ENCODE measurements around the gene PCNT.
"Not testable (repeated sequence)": the region's sequence is repeated elsewhere in the genome, so short reads cannot be mapped to it uniquely, and the experiment has no call there.

Gene PCNT

GRCh38 chr21:46384556-46384955 is 60.6 kb downstream of the PCNT start:
- DNase-seq, result no peak

GRCh38 chr21:46385846-46386733 is 62.1 kb downstream of the PCNT start:
- DNase-seq, result peak; percentile 21

DNA sequence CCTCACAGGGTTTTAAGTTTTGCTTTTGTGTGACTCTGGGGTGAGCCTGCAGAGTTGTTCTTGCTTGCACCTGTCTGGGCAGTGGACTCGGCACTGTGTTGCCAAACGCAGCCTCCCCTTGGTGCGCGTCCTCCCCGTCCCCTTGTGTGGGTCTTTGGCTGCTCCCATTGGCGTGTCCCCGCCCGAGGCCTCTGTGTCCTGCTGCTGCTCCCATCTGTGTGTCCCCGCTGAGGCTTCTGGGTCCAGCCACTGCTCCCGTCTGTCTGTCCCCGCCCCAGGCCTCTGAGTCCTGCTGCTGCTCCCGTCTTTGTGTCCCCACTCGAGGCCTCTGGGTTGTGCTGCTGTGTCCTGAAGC is 62.8 kb downstream of the PCNT start:
- DNase-seq, result no peak

DNA sequence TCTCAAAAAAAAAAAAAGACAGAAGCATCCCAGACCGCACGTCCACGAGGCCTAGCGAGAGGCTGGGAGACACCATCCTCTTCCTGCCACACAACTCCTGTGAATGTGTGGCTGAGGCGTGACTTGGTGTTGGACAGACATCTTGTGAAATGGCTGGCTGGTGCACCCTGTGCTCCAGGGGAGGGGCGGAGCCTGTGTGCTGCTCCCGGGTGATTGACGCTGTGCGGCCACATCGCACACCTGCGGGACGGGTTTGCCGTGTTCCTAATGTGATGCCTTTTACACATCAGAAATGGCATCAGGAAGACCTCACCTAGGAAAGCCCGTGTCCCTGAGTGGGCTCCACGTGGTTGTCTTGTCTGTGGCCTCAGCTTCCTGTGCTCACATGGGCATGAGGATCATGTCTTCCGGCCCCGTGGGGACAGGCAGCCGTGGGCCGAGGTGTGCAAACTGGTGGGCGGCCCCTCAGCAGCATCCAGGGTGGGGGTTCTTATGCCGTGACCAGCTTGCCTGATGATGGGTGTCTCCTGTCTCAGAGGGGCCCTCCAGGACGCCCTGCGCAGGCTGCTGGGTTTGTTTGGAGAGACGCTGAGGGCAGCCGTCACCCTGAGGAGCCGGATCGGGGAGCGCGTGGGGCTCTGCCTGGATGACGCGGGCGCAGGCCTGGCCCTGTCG is 64.4 kb downstream of the PCNT start:
- DNase-seq, result no peak

- DNase-seq, result no peak
These were observed 64.9 kb downstream of the PCNT start for GRCh38 chr21:46388896-46389295.

GRCh38 chr21:46390603-46391545 is 66.9 kb downstream of the PCNT start:
- no peak for DNase-seq

GRCh38 chr21:46391773-46392172 is 67.8 kb downstream of the PCNT start:
- DNase-seq, result no peak

DNA sequence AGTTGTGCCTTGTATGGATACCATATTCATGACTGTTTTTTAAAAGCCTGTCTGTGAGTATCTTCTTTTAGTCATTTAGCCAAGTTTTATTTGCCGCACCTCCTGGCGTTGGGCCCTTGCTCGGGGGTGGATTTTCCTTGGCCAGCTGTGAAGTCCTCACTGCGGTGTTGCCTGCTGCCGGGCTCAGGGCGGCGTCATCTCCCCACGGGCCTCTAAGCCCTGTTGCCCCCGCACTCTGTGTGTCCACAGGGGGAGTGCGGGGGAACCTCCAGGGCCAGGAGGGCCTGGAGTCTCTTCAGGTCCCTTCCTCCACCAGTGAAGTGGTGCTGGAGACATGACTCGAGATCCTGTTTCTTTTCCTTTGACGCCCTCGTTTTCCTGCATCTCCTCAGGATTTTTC is 69.0 kb downstream of the PCNT start:
- DNase-seq, result no peak

- peak; percentile 39 for DNase-seq
These were observed 69.5 kb downstream of the PCNT start for GRCh38 chr21:46393451-46393940.

DNA sequence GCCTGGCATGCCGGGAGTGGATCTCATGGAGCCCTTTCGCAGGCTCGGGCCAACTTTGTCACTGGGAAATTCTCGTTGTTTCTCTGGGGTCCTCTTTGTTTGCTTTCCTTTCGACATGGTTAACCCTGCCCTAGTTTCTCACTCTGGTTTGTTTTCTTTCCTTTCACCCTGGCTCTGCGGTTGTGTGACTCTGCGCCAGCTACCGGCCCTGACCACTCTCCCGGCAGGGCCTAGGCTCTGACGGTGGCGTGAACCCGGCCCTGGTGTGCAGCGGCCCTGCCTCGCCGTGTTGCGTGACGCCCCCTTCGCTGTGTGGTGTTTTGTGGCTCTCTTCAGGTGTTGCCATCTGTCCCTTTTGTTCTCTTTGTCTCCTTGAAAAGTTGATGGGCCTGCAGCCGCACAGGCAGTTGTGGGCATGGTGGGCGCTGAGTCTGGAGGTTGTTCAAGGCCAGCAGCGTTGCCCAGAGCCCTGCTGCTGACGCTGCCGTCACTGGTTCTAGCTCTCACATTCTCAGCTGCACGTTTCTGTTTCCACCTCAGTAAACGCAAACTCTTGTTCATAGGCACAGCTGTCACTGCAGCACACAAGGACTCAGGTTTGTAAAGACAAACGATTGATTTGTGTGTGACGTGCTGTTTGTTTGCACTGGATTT is 70.1 kb downstream of the PCNT start:
- no peak for DNase-seq

GRCh38 chr21:46394595-46395104 is 70.7 kb downstream of the PCNT start:
- no peak for DNase-seq

GRCh38 chr21:46397211-46397905 is 73.4 kb downstream of the PCNT start:
- DNase-seq, result no peak

DNA sequence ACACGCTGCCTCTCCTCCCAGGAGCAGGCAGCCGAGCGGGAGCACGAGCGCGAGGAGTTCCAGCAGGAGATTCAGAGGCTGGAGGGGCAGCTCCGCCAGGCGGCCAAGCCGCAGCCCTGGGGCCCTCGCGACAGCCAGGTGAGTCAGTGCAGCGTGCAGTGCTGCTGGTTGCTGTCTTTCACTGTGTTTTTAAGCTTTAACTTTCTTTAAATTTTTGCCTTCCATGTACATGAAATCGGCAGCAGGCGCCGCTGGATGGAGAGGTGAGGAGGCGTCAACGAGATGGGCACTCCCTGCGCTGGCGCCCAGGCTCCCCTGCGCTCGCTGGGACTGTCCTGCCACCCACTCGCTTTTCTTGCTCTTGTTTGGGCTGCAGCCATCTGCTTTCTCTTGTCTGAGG is 74.0 kb downstream of the PCNT start:
- DNase-seq, result no peak

- no peak for DNase-seq
These were observed 75.2 kb downstream of the PCNT start for GRCh38 chr21:46399129-46399528.

GRCh38 chr21:46399686-46400085 is 75.7 kb downstream of the PCNT start:
- DNase-seq, result no peak

- no peak for DNase-seq
These were observed 77.4 kb downstream of the PCNT start for GRCh38 chr21:46401186-46401910.

DNA sequence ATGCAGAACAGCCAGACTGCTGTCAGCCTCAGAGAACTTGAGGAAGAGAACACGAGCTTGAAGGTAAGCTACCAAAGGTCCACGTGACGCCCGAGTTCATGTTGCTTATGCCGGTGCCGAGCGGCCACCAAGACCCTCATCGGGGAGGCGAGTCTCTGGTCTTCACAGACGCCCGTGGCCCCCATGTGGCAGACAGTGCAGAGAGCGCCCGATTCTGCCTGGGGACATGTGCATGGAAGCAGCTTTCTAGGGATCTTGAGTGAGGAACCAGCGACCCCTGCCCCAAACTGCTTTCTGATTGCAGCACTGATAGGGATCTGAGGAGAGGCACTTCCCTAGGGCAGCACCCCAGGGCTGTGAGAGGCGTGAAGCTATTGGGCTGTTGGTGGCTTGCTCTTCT is 78.5 kb downstream of the PCNT start:
- no peak for DNase-seq

DNA sequence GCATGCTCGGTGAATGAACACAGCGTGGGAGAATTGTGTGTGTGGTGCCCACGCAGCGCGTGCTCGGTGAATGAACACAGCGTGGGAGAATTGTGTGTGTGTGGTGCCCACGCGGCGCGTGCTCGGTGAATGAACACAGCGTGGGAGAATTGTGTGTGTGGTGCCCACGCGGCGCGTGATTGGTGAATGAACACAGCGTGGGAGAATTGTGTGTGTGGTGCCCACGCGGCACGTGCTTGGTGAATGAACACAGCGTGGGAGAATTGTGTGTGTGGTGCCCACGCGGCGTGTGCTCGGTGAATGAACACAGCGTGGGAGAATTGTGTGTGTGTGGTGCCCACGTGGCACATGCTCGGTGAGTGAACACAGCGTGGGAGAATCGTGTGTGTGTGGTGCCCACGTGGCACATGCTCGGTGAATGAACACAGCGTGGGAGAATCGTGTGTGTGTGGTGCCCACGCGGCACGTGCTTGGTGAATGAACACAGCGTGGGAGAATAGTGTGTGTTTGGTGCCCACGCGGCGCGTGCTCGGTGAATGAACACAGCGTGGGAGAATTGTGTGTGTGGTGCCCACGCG is 79.4 kb downstream of the PCNT start:
- not testable (repeated sequence) for DNase-seq

DNA sequence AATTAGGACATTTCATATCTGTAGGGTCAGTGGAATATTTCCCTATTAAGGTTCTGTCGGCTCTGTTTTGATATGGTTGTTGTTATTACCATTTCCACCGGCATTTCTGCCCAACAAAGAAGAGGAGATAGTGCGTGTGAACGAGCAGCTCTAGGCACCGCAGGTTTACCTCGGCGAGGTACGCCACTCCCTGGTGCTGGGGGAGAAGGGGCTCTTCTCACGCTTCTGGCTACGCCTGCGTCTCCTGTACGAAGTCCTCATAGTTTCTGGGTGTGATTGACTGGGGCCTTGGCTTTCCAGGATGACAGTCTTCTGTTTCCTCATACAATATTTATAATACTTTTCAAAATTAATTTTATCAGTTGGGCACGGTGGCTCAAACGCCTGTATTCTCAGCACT is 80.3 kb downstream of the PCNT start:
- DNase-seq, result no peak

GRCh38 chr21:46406001-46406400 is 82.0 kb downstream of the PCNT start:
- DNase-seq, result no peak

Measured in hematopoietic multipotent progenitor cell treated with erythropoietin and hydrocortisone succinate and interleukin-3 and kit ligand, for 4 days (in vitro differentiated cells).